ENCODE results near the gene OR5K1. TPM values are rescaled to one million over a fixed set of nuclear protein-coding genes. Genes with fewer than 3 reads are reported as not detected.

OR5K1 gene
- total RNA-seq, 1 experiment from 2014 or later, result not detected

- peak overlapping the region; percentile 87 for H3K4me2 ChIP-seq (ENCODE audit: low read length)
- ChIA-PET CTCF (interaction anchor here (0.9 kb wide), 1 partner anchor 11 kb away, joined by 3 read pairs; no protein-coding TSS in a partner anchor), POLR2A (interaction anchor here (0.8 to 1.7 kb wide), 10 partner anchors 8 to 116 kb away, joined by 3 to 17 read pairs (median 6); partner anchors contain the start of gene GPR15), RAD21 (ENCODE audit: low non-redundant PET in 1 of 2, low total read pairs in 2 of 2, uncharacterized antibody in 2 of 2, unreplicated experiment in 2 of 2) (interaction anchor here in 1 of 2 experiments (1.2 kb wide), 1 partner anchor 39 kb away, joined by 3 read pairs; no protein-coding TSS in a partner anchor)
- H3K9ac ChIP-seq (ENCODE audit: low read length), result peak overlapping the region; percentile 86
- intact Hi-C loops (cut with micrococcal nuclease), result loop anchor here (5.0 kb wide), 1 partner anchor 65 kb away; no protein-coding TSS in a partner anchor
- peak overlapping the region; percentile 67 to 78 for H3K4me3 ChIP-seq (replicated peaks in 1 of 2; ENCODE audit: low read depth in 1 of 2, low read length in 2 of 2)
- H3K4me1 ChIP-seq (ENCODE audit: control insufficient read depth in 1 of 2, insufficient read depth in 2 of 2, low read length in 2 of 2), result peaks cover 37 to 65% of the 10 kb centered on the region in 2 experiments
- ATAC-seq (peak; percentile 41), DNase-seq (ENCODE audit: low read depth, low spot score) (peak; percentile 42)
- no peaks in the 10 kb centered on the region for H3K9me2 ChIP-seq (ENCODE audit: insufficient read depth)
- H3K9me3 ChIP-seq (ENCODE audit: control insufficient read depth in 1 of 2, insufficient read depth in 1 of 2, low read depth in 1 of 2, low read length in 2 of 2), result no peaks in the 10 kb centered on the region
- H3K36me3 ChIP-seq (ENCODE audit: control insufficient read depth in 1 of 2, insufficient read depth in 2 of 2, low read length in 2 of 2), result peaks cover 36 to 43% of the 10 kb centered on the region in 2 experiments
- H3K27me3 ChIP-seq (ENCODE audit: insufficient read depth, low read length), result no peaks in the 10 kb centered on the region
- no TSS peak for BruUV-seq (replicated peaks)
- H2AFZ ChIP-seq (ENCODE audit: low read depth, low read length, poor library complexity, severe bottlenecking), result no peak overlapping the region
- peak; percentile 5 for TF ChIP-seq YY1 (IDR thresholded peaks at IDR 0.05; ENCODE audit: extremely low read depth, insufficient replicate concordance, low read depth, low read length)
- TF ChIP-seq RAD21 (IDR thresholded peaks at IDR 0.05; ENCODE audit: low read depth), result 0 out of 2 replicates have a peak, but pooled peaks have one; percentile 3
- TF ChIP-seq JUND (IDR thresholded peaks at IDR 0.05), result 0 out of 2 replicates have a peak, but pooled peaks have one; percentile 4
- TF ChIP-seq TCF7L2 (IDR thresholded peaks at IDR 0.05; ENCODE audit: borderline replicate concordance, extremely low read depth, insufficient read depth, insufficient read length), result no peak
- TF ChIP-seq SRF (IDR thresholded peaks at IDR 0.05; ENCODE audit: low read depth), result no peak
- no peaks in the 10 kb centered on the region for H4K20me1 ChIP-seq (ENCODE audit: insufficient read depth)
- H3K27ac ChIP-seq (ENCODE audit: low read depth, low read length), result peak overlapping the region; percentile 86
- H3K79me2 ChIP-seq (ENCODE audit: insufficient read depth, low read length), result peaks cover 71% of the 10 kb centered on the region
These were observed 59.0 kb downstream of the OR5K1 start for GRCh38 chr3:98521897-98522543.

Other genes starting within 250 kb of the OR5K1 start
- not detected for gene OR5H6, start 199.0 kb upstream of the OR5K1 start, total RNA-seq (2021; ENCODE audit: unreplicated experiment)
- gene OR5H2, start 180.7 kb upstream of the OR5K1 start, total RNA-seq (2021; ENCODE audit: unreplicated experiment), result not detected
- gene OR5K4, start 109.3 kb upstream of the OR5K1 start, total RNA-seq (2021; ENCODE audit: unreplicated experiment), result not detected
- not detected for gene OR5K3, start 72.5 kb upstream of the OR5K1 start, total RNA-seq (2021; ENCODE audit: unreplicated experiment)
- not detected for gene OR5K2, start 34.5 kb downstream of the OR5K1 start, total RNA-seq (2021; ENCODE audit: unreplicated experiment)
- 472 TPM for gene CLDND1, start 59.7 kb downstream of the OR5K1 start, total RNA-seq (2021; ENCODE audit: unreplicated experiment)
- gene GPR15, start 68.8 kb downstream of the OR5K1 start, total RNA-seq (2021; ENCODE audit: unreplicated experiment), result 1.1 TPM
- 353 TPM for gene CPOX, start 130.4 kb downstream of the OR5K1 start, total RNA-seq (2021; ENCODE audit: unreplicated experiment)

Measured in HCT116 (cell line).